Hindlimb muscle (tissue), 1 donor: ENCODE results near the gene ATAT1. TPM values are rescaled to one million over a fixed set of nuclear protein-coding genes. Genes with fewer than 3 reads are reported as not detected.
A peak's percentile ranks its signal among the peaks of the same experiment; 100 is the strongest.

Source experiments
- DNase-seq: peaks from one replicate; pipeline ENCODE4 v3.0.0-alpha.2; 2013
- polyA plus RNA-seq: library from polyadenylated mRNA; unstranded; fragments of 120-200 nt; gene quantifications from one replicate; pipeline ENCODE4 v1.2.1, GENCODE V29; 2013; ENCODE audit not compliant: insufficient read length

The ATAT1 gene
- polyA plus RNA-seq = 21.3 TPM

- DNase-seq = peak; percentile 91
Observed at GRCh38 chr6:30626484-30627366, at the start of gene ATAT1. TSS of gene ATAT1 (plus strand) at chr6:30626874.

GRCh38 chr6:30578051-30578450, 48.6 kb upstream of the ATAT1 start:
- no peak for DNase-seq

DNA sequence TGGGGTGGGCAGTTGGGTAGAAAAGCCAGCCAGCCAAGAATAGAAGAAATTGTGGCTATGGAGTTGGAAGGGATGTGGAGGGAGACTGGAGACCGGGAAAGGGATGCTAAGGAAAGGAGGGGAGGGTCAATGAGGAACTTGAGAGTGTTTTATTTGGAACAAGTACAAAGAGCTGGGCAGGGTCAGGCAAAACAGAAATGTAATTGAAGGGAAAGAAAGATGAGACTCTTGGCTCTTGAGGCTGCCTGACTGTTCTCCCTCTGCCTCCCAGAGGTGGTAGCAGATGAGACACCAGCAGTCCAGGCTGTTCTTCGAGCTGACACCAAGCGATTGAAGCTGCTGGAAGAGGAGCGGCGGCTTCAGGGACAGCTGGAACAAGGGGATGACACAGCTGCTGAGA, 42.8 kb upstream of the ATAT1 start:
- DNase-seq = no peak

DNA sequence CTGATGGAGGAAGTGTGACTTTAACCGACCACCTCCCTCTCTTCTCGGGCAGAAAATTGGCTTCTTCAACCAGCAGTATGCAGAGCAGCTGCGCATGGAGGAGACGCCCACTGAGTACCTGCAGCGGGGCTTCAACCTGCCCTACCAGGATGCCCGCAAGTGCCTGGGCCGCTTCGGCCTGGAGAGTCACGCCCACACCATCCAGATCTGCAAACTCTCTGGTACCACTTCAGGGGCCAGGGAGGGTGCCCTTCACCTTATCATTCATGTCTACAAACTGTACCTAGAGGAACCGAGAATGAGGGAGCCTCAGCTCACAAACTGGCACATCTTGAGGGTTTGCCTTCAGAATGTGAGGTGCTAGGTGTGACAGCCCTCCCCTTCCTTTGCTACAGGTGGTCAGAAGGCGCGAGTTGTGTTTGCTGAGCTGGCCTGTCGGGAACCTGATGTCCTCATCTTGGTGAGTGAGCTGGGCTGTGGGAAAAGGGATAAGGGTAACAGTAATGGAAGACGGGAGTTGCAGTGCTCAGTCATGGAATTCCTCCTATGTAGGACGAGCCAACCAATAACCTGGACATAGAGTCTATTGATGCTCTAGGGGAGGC, 36.8 kb upstream of the ATAT1 start:
- DNase-seq = no peak

GRCh38 chr6:30590509-30590908, 36.2 kb upstream of the ATAT1 start:
- DNase-seq = no peak

GRCh38 chr6:30591008-30591407, 35.7 kb upstream of the ATAT1 start:
- DNase-seq = no peak

GRCh38 chr6:30592287-30592686, 34.4 kb upstream of the ATAT1 start:
- no peak for DNase-seq

DNA sequence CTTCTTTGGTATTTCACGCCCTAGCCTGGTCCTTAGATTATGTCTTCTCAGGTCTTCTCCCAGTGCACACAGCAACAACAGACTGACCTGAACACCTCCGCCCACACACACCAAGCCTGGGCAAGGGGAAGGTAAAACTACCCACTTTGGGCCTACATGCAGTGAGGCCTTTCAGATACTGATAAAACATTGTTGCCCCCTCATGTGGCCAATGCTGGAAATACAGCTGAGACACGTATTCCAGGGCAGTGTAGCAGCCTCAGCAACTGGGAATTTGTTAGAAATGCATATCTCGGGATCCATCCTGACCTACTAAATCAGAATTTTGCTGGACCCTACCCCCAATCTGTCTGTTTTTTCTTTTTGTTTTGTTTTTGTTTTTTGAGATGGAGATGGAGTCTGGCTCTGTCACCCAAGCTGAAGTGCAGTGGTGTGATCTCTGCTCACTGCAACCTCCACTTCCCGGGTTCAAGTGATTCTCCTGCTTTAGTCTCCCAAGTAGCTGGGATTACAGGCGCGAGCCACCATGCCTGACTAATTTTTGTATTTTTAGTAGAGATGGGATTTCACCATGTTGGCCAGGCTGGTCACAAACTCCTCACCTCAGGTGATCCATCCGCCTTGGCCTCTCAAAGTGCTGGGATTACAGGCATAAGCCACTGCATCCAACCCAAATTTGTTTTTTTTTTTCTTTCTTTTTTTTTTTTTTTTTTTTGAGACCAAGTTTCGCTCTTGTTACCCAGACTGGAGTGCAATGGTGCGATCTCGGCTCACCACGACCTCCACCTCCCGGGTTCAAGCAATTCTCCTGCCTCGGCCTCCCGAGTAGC, 29.1 kb upstream of the ATAT1 start:
- peak; percentile 58 for DNase-seq

DNA sequence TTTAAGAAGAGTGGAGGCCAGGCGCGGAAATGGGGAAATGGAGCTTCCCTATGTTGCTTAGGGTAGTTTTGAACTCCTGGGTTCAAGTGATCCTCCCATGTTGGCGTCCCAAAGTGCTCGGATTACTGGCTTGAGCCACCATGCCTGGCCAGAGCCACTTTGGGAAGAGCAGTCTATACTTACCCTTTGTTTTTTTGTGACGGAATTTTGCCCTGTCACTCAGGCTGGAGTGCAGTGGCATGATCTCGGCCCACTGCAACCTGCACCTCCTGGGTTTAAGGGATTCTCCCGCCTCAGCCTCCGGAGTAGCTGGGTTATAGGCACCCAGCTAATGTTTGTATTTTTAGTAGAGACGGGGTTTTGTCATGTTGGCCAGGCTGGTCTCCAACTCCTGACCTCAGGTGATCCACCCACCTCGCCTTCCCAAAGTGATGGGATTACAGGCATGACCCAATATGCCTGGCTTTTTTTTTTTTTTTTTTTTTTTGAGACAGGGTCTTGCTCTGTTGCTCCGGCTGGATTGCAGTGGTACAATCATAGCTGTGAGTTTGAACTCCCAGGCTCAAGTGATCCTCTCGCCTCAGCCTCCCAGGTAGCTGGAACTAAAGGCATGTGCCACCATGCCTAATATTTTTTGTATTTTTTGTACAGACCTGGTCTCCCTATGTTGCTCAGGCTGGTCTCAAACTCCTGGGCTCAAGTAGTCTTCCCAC, 27.6 kb upstream of the ATAT1 start:
- DNase-seq = no peak

GRCh38 chr6:30599625-30600324, 26.9 kb upstream of the ATAT1 start:
- DNase-seq = no peak

GRCh38 chr6:30600451-30600961, 26.2 kb upstream of the ATAT1 start:
- DNase-seq = no peak

DNA sequence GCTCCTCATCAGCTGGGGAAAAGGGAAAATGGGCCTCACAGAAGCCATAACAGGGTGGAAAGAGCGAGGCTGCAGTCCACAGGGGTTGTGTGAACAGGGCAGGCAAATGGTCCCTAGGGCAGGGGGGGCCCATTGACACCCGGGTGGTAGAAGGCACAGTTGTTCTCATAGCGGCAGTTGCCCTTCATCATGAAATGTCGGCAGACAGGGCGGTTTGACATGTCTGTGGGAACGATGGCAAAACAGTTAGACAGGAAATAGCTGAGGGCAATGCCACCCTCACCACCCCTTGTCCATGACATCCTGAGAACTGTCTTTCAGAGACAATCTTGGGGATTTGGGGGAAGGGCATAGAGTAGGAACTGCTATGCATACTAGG, 25.2 kb upstream of the ATAT1 start:
- DNase-seq = no peak

- DNase-seq = no peak
Observed at GRCh38 chr6:30601815-30602641, 24.6 kb upstream of the ATAT1 start.

DNA sequence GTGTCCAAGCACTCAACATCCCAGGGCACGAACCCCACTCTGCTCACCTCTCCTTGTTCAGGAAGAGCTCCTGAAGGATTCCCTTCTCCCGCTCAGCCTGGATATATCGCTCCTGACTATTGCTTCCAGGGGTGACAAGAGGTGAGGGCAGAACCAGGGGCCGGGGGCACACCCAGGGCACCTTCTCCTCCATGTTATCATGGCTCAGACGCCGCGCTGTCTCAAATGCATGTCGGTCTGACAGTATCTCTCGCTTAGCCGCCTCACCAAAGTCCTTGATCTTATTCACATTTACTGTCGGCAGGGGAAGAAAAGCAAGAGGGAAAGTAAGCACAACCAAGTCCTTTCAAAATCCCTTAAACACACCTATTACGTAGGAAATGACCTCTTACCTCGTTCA, 22.7 kb upstream of the ATAT1 start:
- no peak for DNase-seq

DNA sequence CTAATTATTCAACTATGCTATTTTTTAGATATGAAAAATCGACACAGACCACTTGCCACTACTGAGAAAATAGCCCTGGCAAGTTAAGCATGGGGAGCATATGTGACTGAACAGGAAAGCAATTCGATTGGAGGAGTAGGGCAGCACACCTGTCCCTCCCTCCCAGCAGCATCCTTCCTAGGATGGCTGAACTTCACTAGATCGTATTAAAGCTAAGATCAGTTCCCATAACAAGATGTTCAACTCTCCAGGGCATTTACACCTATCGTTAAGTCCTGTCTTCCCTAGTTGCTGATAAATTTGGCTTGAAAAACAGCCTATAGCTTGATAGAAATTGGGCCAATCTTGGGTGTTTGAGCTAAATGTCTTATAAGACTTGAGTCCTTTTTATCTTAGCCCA, 16.6 kb upstream of the ATAT1 start:
- DNase-seq = no peak

GRCh38 chr6:30611150-30611855, 15.4 kb upstream of the ATAT1 start:
- no peak for DNase-seq

DNA sequence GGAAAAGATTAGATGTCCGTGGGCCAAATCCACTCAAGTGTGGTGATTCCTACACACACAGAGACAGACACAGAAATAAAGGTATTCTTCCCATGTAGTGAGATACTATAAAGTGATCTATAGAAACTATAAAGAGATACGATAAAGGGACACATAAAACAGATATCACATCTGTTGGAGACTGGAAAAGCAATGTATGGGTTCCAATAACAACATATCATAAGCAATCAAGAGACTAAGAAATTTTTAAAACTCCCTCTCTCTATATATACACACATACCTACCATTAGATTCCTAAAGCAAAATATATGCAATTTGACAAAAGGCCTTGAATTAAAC, 14.8 kb upstream of the ATAT1 start:
- no peak for DNase-seq

DNA sequence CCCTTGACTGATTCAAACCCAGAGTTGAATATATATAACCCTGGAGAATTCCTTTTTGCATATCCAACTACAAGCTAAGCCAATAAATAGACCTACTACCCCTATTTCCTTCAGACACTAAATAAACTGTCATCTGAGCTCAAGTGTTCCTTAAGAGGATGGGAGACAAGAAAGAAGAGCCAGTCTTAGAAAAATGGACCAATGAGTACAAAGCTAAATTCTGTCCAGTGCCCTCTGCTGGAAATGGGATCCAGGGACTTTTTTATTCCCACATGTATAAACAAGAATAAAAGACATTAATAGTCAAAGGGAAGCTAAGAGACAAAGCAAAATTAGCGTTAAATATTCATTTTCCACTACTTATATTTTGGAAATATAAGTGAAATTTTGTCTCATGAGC, 14.5 kb upstream of the ATAT1 start:
- no peak for DNase-seq

DNA sequence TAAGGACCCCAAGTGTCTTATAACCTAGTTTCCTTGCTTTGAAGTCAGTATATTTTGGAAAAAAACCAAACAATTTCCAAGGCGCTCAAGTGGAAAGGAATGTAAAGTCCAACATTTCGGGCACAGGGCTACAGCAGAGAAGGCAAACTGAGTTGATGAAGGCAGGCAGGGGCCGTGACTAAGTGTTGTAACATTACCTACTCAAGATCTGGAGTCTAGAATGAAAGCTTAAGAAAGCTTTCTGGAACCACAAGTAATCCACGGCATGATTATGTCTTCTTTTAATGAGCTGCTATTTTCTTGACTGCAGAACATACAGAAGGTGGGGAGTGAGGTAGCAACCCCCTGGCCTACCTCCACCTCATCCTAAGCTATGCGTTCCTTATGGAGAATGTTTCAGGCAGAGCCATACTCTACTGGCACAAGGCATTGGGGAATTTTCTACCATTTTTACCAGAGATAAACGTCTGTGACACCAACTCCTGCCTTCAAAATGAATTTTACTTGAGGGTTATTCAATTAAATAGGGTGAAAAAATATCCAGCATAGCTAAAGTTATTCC, 13.9 kb upstream of the ATAT1 start:
- no peak for DNase-seq
